K562 (cell line): ENCODE measurements around the gene SDK1. TPM values are rescaled to one million over a fixed set of nuclear protein-coding genes. Genes with fewer than 3 reads are reported as not detected.

Experiments
- CHD7 ChIP-seq: fragments of 200-600 bp; sonication (generic); IDR thresholded peaks from one replicate; pipeline ENCODE4 v1.6.1; 2012; ENCODE audit warnings: mild to moderate bottlenecking, low read depth, low read length, inconsistent platforms
- PHF20 ChIP-seq: fragments of 450-650 bp; IDR thresholded peaks from 2 replicates; pipeline ENCODE4 v1.6.1; 2018; ENCODE audit not compliant: partially characterized antibody
- polyA plus RNA-seq, 8 experiments: library from polyadenylated mRNA; depleted of rRNA in 4 of 8; stranded (reverse) in 5 of 8; unstranded in 3 of 8; fragments of >200 nt; fragmentation: Nextera tagmentation in 2 of 8; fragmentation: Illumina TruSeq in 1 of 8; extraction: Ambion mirVana in 2 of 8; extraction: Trizol in 1 of 8; gene quantifications; 2 replicates each; pipeline versions ENCODE4 v1.2.1 to v1.2.3, GENCODE V29; 2011 to 2014; ENCODE audit warnings: inconsistent platforms in 1 of 8, missing spikeins in 1 of 8
- total RNA-seq, 7 experiments: library from RNA; depleted of rRNA in 6 of 7; stranded (reverse); fragments of >200 nt in 6 of 7; fragmentation: Illumina TruSeq in 2 of 7; extraction: Trizol in 2 of 7; gene quantifications; 2 replicates each; pipeline versions ENCODE4 v1.2.1 to v1.2.3, GENCODE V29; 2011 to 2021; ENCODE audit warnings: low replicate concordance in 1 of 7

Gene SDK1
- total and polyA plus RNA-seq, 9 of the 15 experiments (the other 6 are each of a cell fraction or from before 2014, with no cell fraction given), result 0.16 TPM; not detected in 8

GRCh38 chr7:4173615-4174014, 872.6 kb downstream of the SDK1 start (continued):
- no peak for TF ChIP-seq CHD7
- no peak for TF ChIP-seq PHF20
